ENCODE results near the gene ZNF521. TPM values are rescaled to one million over a fixed set of nuclear protein-coding genes. Genes with fewer than 3 reads are reported as not detected.
A peak's percentile ranks its signal among the peaks of the same experiment; 100 is the strongest.

ZNF521 gene
- total RNA-seq (2016; rRNA removed; fragmentation: Illumina TruSeq; extraction: Trizol) (0.02 TPM in 1 of 2 replicates, not detected in the other), polyA plus RNA-seq (2011; rRNA removed) (not detected in 2 replicates), polyA minus RNA-seq (2011; rRNA and poly(A)+ RNA removed; ENCODE audit: low replicate concordance) (0.04 and 0.05 TPM in 2 replicates), Bru-seq, nascent RNA (percentile 5 among the genes with signal in this experiment), BruChase-seq, experiment 1, labeled RNA remaining after a 6-hour chase (percentile 2 among the genes with signal in this experiment), BruChase-seq, experiment 2, labeled RNA remaining after a 2-hour chase (percentile 2 among the genes with signal in this experiment)
- not detected in 2 replicates for total RNA-seq (2016; cell fraction: cytosol; rRNA removed; fragmentation: Illumina TruSeq; extraction: Trizol; ENCODE audit: low read depth)
- total RNA-seq (2016; cell fraction: insoluble cytoplasmic fraction; rRNA removed; fragmentation: Illumina TruSeq; extraction: Trizol): not detected in 2 replicates
- not detected in 2 replicates for total RNA-seq (2016; cell fraction: membrane; rRNA removed; fragmentation: Illumina TruSeq; extraction: Trizol)
- not detected in 2 replicates for total RNA-seq (2016; cell fraction: nucleus; rRNA removed; fragmentation: Illumina TruSeq; extraction: Trizol)
- not detected in 2 replicates for polyA plus RNA-seq (2011; cell fraction: cytosol; rRNA removed)
- not detected in 2 replicates for polyA plus RNA-seq (2011; cell fraction: nucleus; rRNA removed)
- polyA plus RNA-seq (2012): not detected in 2 replicates
- not detected in 2 replicates for polyA plus RNA-seq (2016; cell fraction: cytosol; fragmentation: Illumina TruSeq; extraction: Trizol; ENCODE audit: low read depth)
- not detected in 2 replicates for polyA plus RNA-seq (2016; cell fraction: insoluble cytoplasmic fraction; fragmentation: Illumina TruSeq; extraction: Trizol; ENCODE audit: low read depth)
- not detected in 2 replicates for polyA plus RNA-seq (2016; cell fraction: membrane; fragmentation: Illumina TruSeq; extraction: Trizol; ENCODE audit: low read depth)
- polyA plus RNA-seq (2016; cell fraction: nucleus; fragmentation: Illumina TruSeq; extraction: Trizol; ENCODE audit: insufficient read depth, low read depth): not detected in 2 replicates
- not detected in 2 replicates for polyA minus RNA-seq (2011; cell fraction: cytosol; rRNA and poly(A)+ RNA removed)
- polyA minus RNA-seq (2011; cell fraction: nucleus; rRNA and poly(A)+ RNA removed): not detected in 2 replicates
- long read RNA-seq, experiment 1: 0 reads
- long read RNA-seq, experiment 2: 0 reads

- POLR2A ChIA-PET: no interaction called here
- BruUV-seq (replicated peaks): no TSS peak
- ATAC-seq (peak; percentile 96), DNase-seq (ENCODE audit: low spot score) (peak; percentile 40), FAIRE-seq (no peak)
- in situ Hi-C loops (cut with HindIII; ENCODE audit: extremely low pct_ligation_motif_present, low pct_unique_long_range_greater_than_20kb): no loop called here
- H3K9ac ChIP-seq (ENCODE audit: insufficient read depth, low read depth, low read length): no peak within 1 kb of the TSS
- H3K4me3 ChIP-seq (replicated peaks in 1 of 3; ENCODE audit: insufficient read depth in 1 of 3, low read depth in 2 of 3, low read length in 3 of 3): peak within 1 kb of the TSS; percentile 63 to 76 (median 74)
- no peak within 1 kb of the TSS for H3K27ac ChIP-seq (ENCODE audit: extremely low read length, insufficient read depth, low read length)
- no peak within 1 kb of the TSS for H2AFZ ChIP-seq (ENCODE audit: low read length)
- H4K20me1 ChIP-seq (ENCODE audit: insufficient read depth, low read length): no peaks in the 10 kb centered on the region
- no peaks in the 10 kb centered on the region for H3K79me2 ChIP-seq (ENCODE audit: insufficient read depth, low read length)
- H3K9me3 ChIP-seq (ENCODE audit: low read length): no peaks in the 10 kb centered on the region
- no peaks in the 10 kb centered on the region for H3K4me1 ChIP-seq (ENCODE audit: insufficient read depth, low read length)
- H3K36me3 ChIP-seq (replicated peaks in 1 of 2; ENCODE audit: control insufficient read depth in 1 of 2, insufficient read depth in 2 of 2, low read length in 2 of 2): no peaks in the 10 kb centered on the region
- intact Hi-C loops (cut with micrococcal nuclease; ENCODE audit: unreplicated experiment): loop anchor here (2.0 kb wide), 1 partner anchor 151 kb away; no protein-coding TSS in a partner anchor
- CTCF ChIA-PET (ENCODE audit: low intra/inter-chr PET ratio, low total read pairs): no interaction called here
- H3K4me2 ChIP-seq (ENCODE audit: low read depth, low read length): peak within 1 kb of the TSS; percentile 93
- peaks cover 0 to 8% of the 10 kb centered on the region in 2 experiments; a peak in 1 of 5 replicates for H3K27me3 ChIP-seq (ENCODE audit: control insufficient read depth in 1 of 2, insufficient read depth in 2 of 2, low read length in 2 of 2)
- under 1% methylated on average over 32 of the region's 91 CpGs for WGBS (ENCODE audit: low lambda C conversion rate)
- TF ChIP-seq, protein P1, sequence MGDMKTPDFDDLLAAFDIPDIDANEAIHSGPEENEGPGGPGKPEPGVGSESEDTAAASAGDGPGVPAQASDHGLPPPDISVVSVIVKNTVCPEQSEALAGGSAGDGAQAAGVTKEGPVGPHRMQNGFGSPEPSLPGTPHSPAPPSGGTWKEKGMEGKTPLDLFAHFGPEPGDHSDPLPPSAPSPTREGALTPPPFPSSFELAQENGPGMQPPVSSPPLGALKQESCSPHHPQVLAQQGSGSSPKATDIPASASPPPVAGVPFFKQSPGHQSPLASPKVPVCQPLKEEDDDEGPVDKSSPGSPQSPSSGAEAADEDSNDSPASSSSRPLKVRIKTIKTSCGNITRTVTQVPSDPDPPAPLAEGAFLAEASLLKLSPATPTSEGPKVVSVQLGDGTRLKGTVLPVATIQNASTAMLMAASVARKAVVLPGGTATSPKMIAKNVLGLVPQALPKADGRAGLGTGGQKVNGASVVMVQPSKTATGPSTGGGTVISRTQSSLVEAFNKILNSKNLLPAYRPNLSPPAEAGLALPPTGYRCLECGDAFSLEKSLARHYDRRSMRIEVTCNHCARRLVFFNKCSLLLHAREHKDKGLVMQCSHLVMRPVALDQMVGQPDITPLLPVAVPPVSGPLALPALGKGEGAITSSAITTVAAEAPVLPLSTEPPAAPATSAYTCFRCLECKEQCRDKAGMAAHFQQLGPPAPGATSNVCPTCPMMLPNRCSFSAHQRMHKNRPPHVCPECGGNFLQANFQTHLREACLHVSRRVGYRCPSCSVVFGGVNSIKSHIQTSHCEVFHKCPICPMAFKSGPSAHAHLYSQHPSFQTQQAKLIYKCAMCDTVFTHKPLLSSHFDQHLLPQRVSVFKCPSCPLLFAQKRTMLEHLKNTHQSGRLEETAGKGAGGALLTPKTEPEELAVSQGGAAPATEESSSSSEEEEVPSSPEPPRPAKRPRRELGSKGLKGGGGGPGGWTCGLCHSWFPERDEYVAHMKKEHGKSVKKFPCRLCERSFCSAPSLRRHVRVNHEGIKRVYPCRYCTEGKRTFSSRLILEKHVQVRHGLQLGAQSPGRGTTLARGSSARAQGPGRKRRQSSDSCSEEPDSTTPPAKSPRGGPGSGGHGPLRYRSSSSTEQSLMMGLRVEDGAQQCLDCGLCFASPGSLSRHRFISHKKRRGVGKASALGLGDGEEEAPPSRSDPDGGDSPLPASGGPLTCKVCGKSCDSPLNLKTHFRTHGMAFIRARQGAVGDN (CRISPR knock-in tag; IDR thresholded peaks at IDR 0.05): 0 out of 2 replicates have a peak, but pooled peaks have one; percentile 11
- TF ChIP-seq THAP11 (CRISPR knock-in tag; IDR thresholded peaks at IDR 0.05) (peak; percentile 38; the same call in 1 of the 2 replicates), UBTF (CRISPR knock-in tag; IDR thresholded peaks at IDR 0.05) (peak; percentile 17; the same call in 1 of the 2 replicates), SAP130 (CRISPR knock-in tag; IDR thresholded peaks at IDR 0.05; ENCODE audit: low read depth) (peak; percentile 11; the same call in 1 of the 2 replicates), ZFP36L2 (CRISPR knock-in tag; IDR thresholded peaks at IDR 0.05) (no peak), SKI (IDR thresholded peaks at IDR 0.05; ENCODE audit: partially characterized antibody) (no peak)
These were observed at the start of gene ZNF521 for GRCh38 chr18:25351777-25352628. Gene ZNF521 (minus strand): TSS chr18:25352166. CDS start chr18:25350946, 1,220 bp downstream.
